ENCODE data around the gene BMP8A.
A peak's percentile ranks its signal among the peaks of the same experiment; 100 is the strongest.
"Not testable (repeated sequence)": the region's sequence is repeated elsewhere in the genome, so short reads cannot be mapped to it uniquely, and the experiment has no call there.

The BMP8A gene

GRCh38 chr1:39508266-39508665 is 16.8 kb downstream of the BMP8A start:
- DNase-seq: no peak

GRCh38 chr1:39508857-39509305 is 17.4 kb downstream of the BMP8A start:
- DNase-seq: no peak

- DNase-seq: no peak
Measured at GRCh38 chr1:39509360-39510009, 18.0 kb downstream of the BMP8A start.

GRCh38 chr1:39510570-39511186 is 19.2 kb downstream of the BMP8A start:
- DNase-seq: not testable (repeated sequence)

- not testable (repeated sequence) for DNase-seq
Measured at GRCh38 chr1:39511477-39511876, 20.0 kb downstream of the BMP8A start.

GRCh38 chr1:39512234-39512847 is 20.9 kb downstream of the BMP8A start:
- not testable (repeated sequence) for DNase-seq

- DNase-seq: not testable (repeated sequence)
Measured at GRCh38 chr1:39514710-39515124, 23.3 kb downstream of the BMP8A start.

- peak in 1 of 2 experiments; percentile 48 for DNase-seq
Measured at GRCh38 chr1:39515131-39516086, 24.0 kb downstream of the BMP8A start.

- not testable (repeated sequence) for DNase-seq
Measured at GRCh38 chr1:39516841-39517240, 25.4 kb downstream of the BMP8A start.

- DNase-seq: not testable (repeated sequence)
Measured at GRCh38 chr1:39517936-39518335, 26.5 kb downstream of the BMP8A start.

GRCh38 chr1:39519376-39519775 is 27.9 kb downstream of the BMP8A start:
- not testable (repeated sequence) for DNase-seq

- not testable (repeated sequence) for DNase-seq
Measured at GRCh38 chr1:39522221-39522620, 30.8 kb downstream of the BMP8A start.

- no peak for DNase-seq
Measured at GRCh38 chr1:39522661-39523567, 31.5 kb downstream of the BMP8A start.

- DNase-seq: no peak
Measured at GRCh38 chr1:39524171-39524570, 32.7 kb downstream of the BMP8A start.

GRCh38 chr1:39524591-39525365 is 33.3 kb downstream of the BMP8A start:
- DNase-seq: no peak

GRCh38 chr1:39525366-39526165 is 34.1 kb downstream of the BMP8A start:
- no peak for DNase-seq

GRCh38 chr1:39526466-39527189 is 35.2 kb downstream of the BMP8A start:
- DNase-seq: no peak

GRCh38 chr1:39527190-39527579 is 35.7 kb downstream of the BMP8A start:
- DNase-seq: not testable (repeated sequence)

GRCh38 chr1:39528082-39528481 is 36.6 kb downstream of the BMP8A start:
- no peak for DNase-seq

All from stimulated activated CD4-positive, alpha-beta T cell treated with anti-CD3 and anti-CD28 coated beads, Interleukin-4, amount 100 ng/mL, for 4 hours (primary cell).